H1 (cell line): ENCODE data around the gene WIPI1. TPM values are rescaled to one million over a fixed set of nuclear protein-coding genes. Genes with fewer than 3 reads are reported as not detected.

Experiments used
- CHD7 ChIP-seq: fragments of 300-600 bp; sonication (generic); IDR thresholded peaks from 2 replicates; pipeline ENCODE4 v1.7.1; 2012; ENCODE audit warnings: low read length, moderate library complexity, mild to moderate bottlenecking, inconsistent platforms; ENCODE audit not compliant: insufficient replicate concordance
- PHF8 ChIP-seq: fragments of 200-600 bp; sonication (generic); conservative IDR thresholded peaks from 2 replicates; pipeline ENCODE4 v1.7.1; 2012; ENCODE audit warnings: low read depth, mild to moderate bottlenecking, inconsistent platforms, low read length, moderate library complexity
- ZNF274 ChIP-seq: IDR thresholded peaks from 2 replicates; pipeline ENCODE4 v1.7.0; 2012; ENCODE audit warnings: low read length, borderline replicate concordance; ENCODE audit errors: extremely low read depth
- polyA plus RNA-seq, 7 experiments: library from polyadenylated mRNA; depleted of rRNA in 3 of 7; stranded (reverse) in 5 of 7; unstranded in 2 of 7; fragments of >200 nt in 5 of 7; fragments of 200-250 nt in 2 of 7; gene quantifications; 1 replicate in 5 of 7; 2 replicates in 1 of 7; 4 replicates in 1 of 7; pipeline versions ENCODE4 v1.2.1 to v1.2.3, GENCODE V29; 2011 to 2013; ENCODE audit warnings: missing spikeins in 2 of 7, mixed read lengths in 2 of 7
- total RNA-seq: library from RNA; stranded (reverse); fragmentation: NEBNext Ultra II Directional; extraction: Animal tissue kit (Norgen Biotek cat#: 25700); gene quantifications from 2 replicates; pipeline ENCODE4 v1.2.1, GENCODE V29; 2021

Gene WIPI1
- total and polyA plus RNA-seq, 2 of the 8 experiments (the other 6 are each of a cell fraction or from before 2014, with no cell fraction given), result 16.6 to 17.4 TPM

DNA sequence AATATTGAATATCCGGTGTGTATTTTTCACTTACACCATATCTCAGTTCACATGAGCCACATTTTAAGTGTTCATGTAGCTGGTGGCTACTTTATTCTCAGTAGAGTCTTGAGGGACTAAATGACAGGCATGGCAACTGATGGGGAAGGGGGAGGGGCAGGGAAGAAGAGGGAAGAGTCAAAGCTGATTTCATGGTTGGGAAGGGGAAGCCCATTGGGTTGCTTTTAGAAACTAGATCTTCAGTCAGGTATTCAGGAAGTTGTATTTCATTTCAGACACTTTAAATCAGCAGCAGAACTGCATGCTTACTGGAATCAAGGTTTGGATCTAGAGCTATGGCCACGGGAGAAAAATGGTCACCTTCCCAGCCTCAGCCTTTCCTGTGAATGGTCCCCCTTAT is 2.9 kb upstream of the WIPI1 start (continued):
- no peak for TF ChIP-seq CHD7
- TF ChIP-seq ZNF274, result no peak
- no peak for TF ChIP-seq PHF8
